ENCODE data around the gene LRRC7. TPM values are rescaled to one million over a fixed set of nuclear protein-coding genes. Genes with fewer than 3 reads are reported as not detected.

The LRRC7 gene
- total RNA-seq, 1 experiment from 2014 or later = not detected

DNA sequence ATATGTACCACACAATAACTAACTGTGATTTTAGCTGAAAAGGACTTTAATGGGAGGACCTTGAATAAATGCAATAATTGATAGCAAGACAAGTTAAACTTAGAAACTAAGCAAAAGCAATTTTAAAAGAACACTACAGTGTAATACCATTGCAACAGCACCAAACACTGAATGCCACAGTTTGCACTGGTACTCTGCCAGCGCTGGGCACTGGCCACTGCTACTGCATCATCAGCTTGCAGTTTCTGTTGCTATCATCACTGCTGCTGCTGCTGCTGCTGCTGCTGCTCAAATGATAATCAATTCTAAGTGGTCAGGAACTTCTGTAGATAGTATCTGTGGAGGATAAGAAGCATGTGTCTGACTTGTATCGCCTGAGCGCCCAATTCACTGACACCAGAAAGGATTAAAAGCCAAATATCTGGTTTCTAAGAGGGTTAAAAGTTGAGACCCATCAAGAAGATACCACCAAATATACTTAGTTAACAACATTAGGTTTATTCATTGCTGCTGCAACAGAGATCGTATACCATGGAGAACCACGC is 330.8 kb downstream of the LRRC7 start:
- no peaks in the 10 kb centered on the region for H3K27me3 ChIP-seq (ENCODE audit: control insufficient read depth, insufficient read depth, low read length)
- no peaks in the 10 kb centered on the region for H3K36me3 ChIP-seq (ENCODE audit: control insufficient read depth, insufficient read depth, low read length)
- ChIA-PET CTCF (no interaction called here), POLR2A (no interaction called here)
- TF ChIP-seq SIN3A (IDR thresholded peaks at IDR 0.05; ENCODE audit: borderline replicate concordance, insufficient read depth, low read depth, low read length) (no peak), TCF7L2 (IDR thresholded peaks at IDR 0.05; ENCODE audit: low read depth, low read length) (no peak), POLR2AphosphoS5 (IDR thresholded peaks at IDR 0.05; ENCODE audit: low read depth, low read length) (no peak)
- TF ChIP-seq, protein P1, sequence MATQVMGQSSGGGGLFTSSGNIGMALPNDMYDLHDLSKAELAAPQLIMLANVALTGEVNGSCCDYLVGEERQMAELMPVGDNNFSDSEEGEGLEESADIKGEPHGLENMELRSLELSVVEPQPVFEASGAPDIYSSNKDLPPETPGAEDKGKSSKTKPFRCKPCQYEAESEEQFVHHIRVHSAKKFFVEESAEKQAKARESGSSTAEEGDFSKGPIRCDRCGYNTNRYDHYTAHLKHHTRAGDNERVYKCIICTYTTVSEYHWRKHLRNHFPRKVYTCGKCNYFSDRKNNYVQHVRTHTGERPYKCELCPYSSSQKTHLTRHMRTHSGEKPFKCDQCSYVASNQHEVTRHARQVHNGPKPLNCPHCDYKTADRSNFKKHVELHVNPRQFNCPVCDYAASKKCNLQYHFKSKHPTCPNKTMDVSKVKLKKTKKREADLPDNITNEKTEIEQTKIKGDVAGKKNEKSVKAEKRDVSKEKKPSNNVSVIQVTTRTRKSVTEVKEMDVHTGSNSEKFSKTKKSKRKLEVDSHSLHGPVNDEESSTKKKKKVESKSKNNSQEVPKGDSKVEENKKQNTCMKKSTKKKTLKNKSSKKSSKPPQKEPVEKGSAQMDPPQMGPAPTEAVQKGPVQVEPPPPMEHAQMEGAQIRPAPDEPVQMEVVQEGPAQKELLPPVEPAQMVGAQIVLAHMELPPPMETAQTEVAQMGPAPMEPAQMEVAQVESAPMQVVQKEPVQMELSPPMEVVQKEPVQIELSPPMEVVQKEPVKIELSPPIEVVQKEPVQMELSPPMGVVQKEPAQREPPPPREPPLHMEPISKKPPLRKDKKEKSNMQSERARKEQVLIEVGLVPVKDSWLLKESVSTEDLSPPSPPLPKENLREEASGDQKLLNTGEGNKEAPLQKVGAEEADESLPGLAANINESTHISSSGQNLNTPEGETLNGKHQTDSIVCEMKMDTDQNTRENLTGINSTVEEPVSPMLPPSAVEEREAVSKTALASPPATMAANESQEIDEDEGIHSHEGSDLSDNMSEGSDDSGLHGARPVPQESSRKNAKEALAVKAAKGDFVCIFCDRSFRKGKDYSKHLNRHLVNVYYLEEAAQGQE (IDR thresholded peaks at IDR 0.05; ENCODE audit: insufficient read depth in 1 of 2, low read depth in 2 of 2, low read length in 1 of 2) = no peak
- TF ChIP-seq, protein P2, sequence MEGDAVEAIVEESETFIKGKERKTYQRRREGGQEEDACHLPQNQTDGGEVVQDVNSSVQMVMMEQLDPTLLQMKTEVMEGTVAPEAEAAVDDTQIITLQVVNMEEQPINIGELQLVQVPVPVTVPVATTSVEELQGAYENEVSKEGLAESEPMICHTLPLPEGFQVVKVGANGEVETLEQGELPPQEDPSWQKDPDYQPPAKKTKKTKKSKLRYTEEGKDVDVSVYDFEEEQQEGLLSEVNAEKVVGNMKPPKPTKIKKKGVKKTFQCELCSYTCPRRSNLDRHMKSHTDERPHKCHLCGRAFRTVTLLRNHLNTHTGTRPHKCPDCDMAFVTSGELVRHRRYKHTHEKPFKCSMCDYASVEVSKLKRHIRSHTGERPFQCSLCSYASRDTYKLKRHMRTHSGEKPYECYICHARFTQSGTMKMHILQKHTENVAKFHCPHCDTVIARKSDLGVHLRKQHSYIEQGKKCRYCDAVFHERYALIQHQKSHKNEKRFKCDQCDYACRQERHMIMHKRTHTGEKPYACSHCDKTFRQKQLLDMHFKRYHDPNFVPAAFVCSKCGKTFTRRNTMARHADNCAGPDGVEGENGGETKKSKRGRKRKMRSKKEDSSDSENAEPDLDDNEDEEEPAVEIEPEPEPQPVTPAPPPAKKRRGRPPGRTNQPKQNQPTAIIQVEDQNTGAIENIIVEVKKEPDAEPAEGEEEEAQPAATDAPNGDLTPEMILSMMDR (IDR thresholded peaks at IDR 0.05) = no peak
- BruUV-seq (replicated peaks) = no TSS peak
- no peaks in the 10 kb centered on the region for H3K9me3 ChIP-seq (ENCODE audit: control insufficient read depth, insufficient read depth, low read depth, low read length)
- ATAC-seq (no peak), DNase-seq (ENCODE audit: low read depth, low spot score) (no peak)
- no peak overlapping the region for H3K4me3 ChIP-seq (ENCODE audit: low read depth in 2 of 2, low read length in 2 of 2)
- H3K4me1 ChIP-seq (ENCODE audit: control insufficient read depth, insufficient read depth, low read length) = no peaks in the 10 kb centered on the region
- intact Hi-C loops (cut with micrococcal nuclease; ENCODE audit: unreplicated experiment) (no loop called here), in situ Hi-C loops (cut with HindIII; ENCODE audit: low pct_unique_long_range_greater_than_20kb, low sequenced_read_pairs) (no loop called here)
- no peak overlapping the region for H3K27ac ChIP-seq (ENCODE audit: low read length)

DNA sequence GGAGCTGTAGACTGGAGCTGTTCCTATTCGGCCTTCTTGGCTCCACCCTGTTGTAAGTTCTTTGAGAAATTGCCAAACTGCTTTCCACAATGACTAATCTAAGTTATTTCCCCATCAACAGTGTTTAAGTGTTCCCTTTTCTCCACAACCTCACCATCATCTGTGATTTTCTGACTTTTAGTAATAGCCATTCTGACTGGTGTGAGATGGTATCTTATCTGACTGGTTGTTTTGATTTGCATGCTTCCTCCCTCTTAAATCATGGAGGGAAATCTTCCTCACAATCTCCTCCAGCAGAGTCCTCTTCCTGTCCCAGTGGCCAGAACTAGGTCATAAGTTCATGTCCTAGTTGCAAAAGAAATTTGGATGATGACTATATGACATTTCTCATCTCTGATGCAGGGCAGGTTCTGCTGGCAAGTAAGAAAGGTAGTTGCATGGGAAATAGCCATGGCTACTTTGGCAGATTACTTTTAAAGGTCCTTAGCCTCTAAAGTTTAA is 343.6 kb downstream of the LRRC7 start:
- Histone ChIP-seq H3K4me3 (ENCODE audit: low read depth in 2 of 2, low read length in 2 of 2) (no peak overlapping the region), H3K36me3 (ENCODE audit: control insufficient read depth, insufficient read depth, low read length) (no peaks in the 10 kb centered on the region), H3K9me3 (ENCODE audit: control insufficient read depth, insufficient read depth, low read depth, low read length) (no peaks in the 10 kb centered on the region), H3K4me1 (ENCODE audit: control insufficient read depth, insufficient read depth, low read length) (no peaks in the 10 kb centered on the region), H3K27me3 (ENCODE audit: control insufficient read depth, insufficient read depth, low read length) (no peaks in the 10 kb centered on the region), H3K27ac (ENCODE audit: low read length) (no peak overlapping the region)
- in situ Hi-C loops (cut with HindIII; ENCODE audit: low pct_unique_long_range_greater_than_20kb, low sequenced_read_pairs) = no loop called here
- TF ChIP-seq TCF7L2 (IDR thresholded peaks at IDR 0.05; ENCODE audit: low read depth, low read length) (no peak), POLR2AphosphoS5 (IDR thresholded peaks at IDR 0.05; ENCODE audit: low read depth, low read length) (no peak), SIN3A (IDR thresholded peaks at IDR 0.05; ENCODE audit: borderline replicate concordance, insufficient read depth, low read depth, low read length) (no peak)
- TF ChIP-seq, protein P1 (IDR thresholded peaks at IDR 0.05; ENCODE audit: insufficient read depth in 1 of 2, low read depth in 2 of 2, low read length in 1 of 2) = no peak
- TF ChIP-seq, protein P2 (IDR thresholded peaks at IDR 0.05) = no peak
- ATAC-seq (no peak), DNase-seq (ENCODE audit: low read depth, low spot score) (no peak)
- ChIA-PET POLR2A (no interaction called here), CTCF (no interaction called here)
- intact Hi-C loops (cut with micrococcal nuclease; ENCODE audit: unreplicated experiment) = no loop called here
- no TSS peak for BruUV-seq (replicated peaks)

All from Panc1 (cell line).